ENCODE data around the gene CPT1A. TPM values are rescaled to one million over a fixed set of nuclear protein-coding genes. Genes with fewer than 3 reads are reported as not detected.

The CPT1A gene
- total RNA-seq, 1 experiment from 2014 or later = 36.3 TPM

DNA sequence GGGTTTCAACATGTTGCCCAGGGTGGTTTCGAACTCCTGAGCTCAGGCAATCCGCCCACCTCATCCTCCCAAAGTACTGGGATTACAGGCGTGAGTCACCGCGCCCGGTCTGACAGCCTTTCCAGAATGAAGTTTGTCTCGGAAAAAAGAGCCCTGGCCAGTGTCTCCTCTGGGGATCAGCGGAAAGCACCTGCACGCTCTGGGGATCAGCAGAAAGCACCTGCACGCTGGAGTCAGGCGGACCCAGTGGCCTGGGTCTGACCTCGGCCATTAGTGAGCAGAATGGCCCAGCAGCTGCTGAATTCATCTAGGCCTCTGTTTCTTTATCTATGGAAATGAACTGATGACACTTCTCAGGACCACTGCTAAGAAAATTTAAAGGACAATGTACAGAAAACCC is 79.9 kb downstream of the CPT1A start:
- Histone ChIP-seq H3K27ac (peak overlapping the region; percentile 88), H3K9me3 (ENCODE audit: insufficient read depth, low read depth) (no peaks in the 10 kb centered on the region), H2AFZ (no peak overlapping the region), H3F3A (ENCODE audit: insufficient read depth, low read depth) (peaks cover 24% of the 10 kb centered on the region), H3K27me3 (ENCODE audit: insufficient read depth, low read depth) (no peaks in the 10 kb centered on the region), H3K4me1 (replicated peaks; ENCODE audit: insufficient read depth) (peaks cover 23% of the 10 kb centered on the region), H3K9me2 (ENCODE audit: insufficient read depth) (no peaks in the 10 kb centered on the region), H3K4me2 (no peak overlapping the region; the same call in 1 of the 2 replicates), H4K20me1 (ENCODE audit: insufficient read depth) (no peaks in the 10 kb centered on the region), H3K79me2 (ENCODE audit: low read depth) (no peaks in the 10 kb centered on the region), H3K4me3 (no peak overlapping the region), H3K36me3 (ENCODE audit: low read depth) (no peaks in the 10 kb centered on the region; the same call in none of the 2 replicates)
- no peak for DNase-seq
- no TSS peak for BruUV-seq (replicated peaks)
- TF ChIP-seq EZH2 (IDR thresholded peaks at IDR 0.05; ENCODE audit: low read depth) = no peak
- TF ChIP-seq, protein P1, sequence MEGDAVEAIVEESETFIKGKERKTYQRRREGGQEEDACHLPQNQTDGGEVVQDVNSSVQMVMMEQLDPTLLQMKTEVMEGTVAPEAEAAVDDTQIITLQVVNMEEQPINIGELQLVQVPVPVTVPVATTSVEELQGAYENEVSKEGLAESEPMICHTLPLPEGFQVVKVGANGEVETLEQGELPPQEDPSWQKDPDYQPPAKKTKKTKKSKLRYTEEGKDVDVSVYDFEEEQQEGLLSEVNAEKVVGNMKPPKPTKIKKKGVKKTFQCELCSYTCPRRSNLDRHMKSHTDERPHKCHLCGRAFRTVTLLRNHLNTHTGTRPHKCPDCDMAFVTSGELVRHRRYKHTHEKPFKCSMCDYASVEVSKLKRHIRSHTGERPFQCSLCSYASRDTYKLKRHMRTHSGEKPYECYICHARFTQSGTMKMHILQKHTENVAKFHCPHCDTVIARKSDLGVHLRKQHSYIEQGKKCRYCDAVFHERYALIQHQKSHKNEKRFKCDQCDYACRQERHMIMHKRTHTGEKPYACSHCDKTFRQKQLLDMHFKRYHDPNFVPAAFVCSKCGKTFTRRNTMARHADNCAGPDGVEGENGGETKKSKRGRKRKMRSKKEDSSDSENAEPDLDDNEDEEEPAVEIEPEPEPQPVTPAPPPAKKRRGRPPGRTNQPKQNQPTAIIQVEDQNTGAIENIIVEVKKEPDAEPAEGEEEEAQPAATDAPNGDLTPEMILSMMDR (conservative IDR thresholded peaks at IDR 0.05) = no peak
- ChIA-PET POLR2A (ENCODE audit: unreplicated experiment) (interaction anchor here (0.7 kb wide), 1 partner anchor 164 kb away, joined by 3 read pairs; no protein-coding TSS in a partner anchor), CTCF (interaction anchor here (0.6 kb wide), 1 partner anchor 1046 kb away, joined by 4 read pairs; no protein-coding TSS in a partner anchor)
- intact Hi-C loops (cut with micrococcal nuclease; ENCODE audit: unreplicated experiment) = loop anchor here (5.0 kb wide), 1 partner anchor 326 kb away; no protein-coding TSS in a partner anchor

DNA sequence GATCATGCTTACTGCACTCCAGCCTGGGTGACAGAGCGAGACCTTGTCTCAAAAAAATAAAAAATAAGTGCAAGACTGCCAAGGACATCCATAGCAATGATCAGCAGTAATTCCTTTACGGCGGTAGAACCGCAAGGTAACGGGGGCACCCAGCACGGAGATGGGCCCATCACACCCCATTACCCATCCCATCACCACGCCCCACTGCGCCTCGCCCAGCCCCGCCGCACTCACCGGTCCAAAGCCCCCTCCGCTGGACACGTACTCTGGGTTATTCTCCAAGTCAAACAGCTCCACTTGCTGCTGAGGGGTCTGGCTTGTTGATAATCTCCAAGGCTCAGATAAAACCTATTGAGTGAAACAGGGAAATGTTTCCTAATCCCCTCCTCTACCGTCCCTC is 81.7 kb downstream of the CPT1A start:
- BruUV-seq (replicated peaks) = no TSS peak
- Histone ChIP-seq H3F3A (ENCODE audit: insufficient read depth, low read depth) (peaks cover 24% of the 10 kb centered on the region), H3K36me3 (ENCODE audit: low read depth) (no peaks in the 10 kb centered on the region; the same call in none of the 2 replicates), H3K79me2 (ENCODE audit: low read depth) (no peaks in the 10 kb centered on the region), H3K9me3 (ENCODE audit: insufficient read depth, low read depth) (no peaks in the 10 kb centered on the region), H2AFZ (no peak overlapping the region), H3K9me2 (ENCODE audit: insufficient read depth) (no peaks in the 10 kb centered on the region), H3K27me3 (ENCODE audit: insufficient read depth, low read depth) (no peaks in the 10 kb centered on the region), H3K4me3 (no peak overlapping the region), H4K20me1 (ENCODE audit: insufficient read depth) (no peaks in the 10 kb centered on the region), H3K27ac (no peak overlapping the region), H3K4me2 (no peak overlapping the region), H3K4me1 (replicated peaks; ENCODE audit: insufficient read depth) (peaks cover 23% of the 10 kb centered on the region)
- intact Hi-C loops (cut with micrococcal nuclease; ENCODE audit: unreplicated experiment) = loop anchor here (5.0 kb wide), 1 partner anchor 327 kb away; no protein-coding TSS in a partner anchor
- ChIA-PET CTCF (no interaction called here), POLR2A (ENCODE audit: unreplicated experiment) (no interaction called here)
- TF ChIP-seq, protein P1 (conservative IDR thresholded peaks at IDR 0.05) = no peak
- TF ChIP-seq EZH2 (IDR thresholded peaks at IDR 0.05; ENCODE audit: low read depth) = no peak
- no peak for DNase-seq

DNA sequence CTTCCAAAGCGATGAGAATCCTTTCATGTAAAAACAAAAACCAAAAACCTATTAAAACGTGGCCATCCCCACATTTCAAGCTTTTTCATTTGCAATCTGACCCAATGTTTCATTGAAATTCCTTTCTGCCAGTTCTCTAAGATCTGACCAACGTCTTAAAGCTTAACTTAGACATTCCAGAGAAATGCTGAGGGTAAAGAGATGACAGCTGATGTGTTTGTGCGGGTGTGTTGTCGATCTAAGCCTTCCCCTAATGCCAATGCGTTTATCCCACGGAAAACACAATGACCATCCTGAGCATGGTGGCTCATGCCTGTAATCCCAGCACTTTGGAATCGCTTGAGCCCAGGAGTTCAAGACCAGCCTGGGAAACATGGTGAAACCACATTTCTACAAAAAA is 84.0 kb downstream of the CPT1A start:
- intact Hi-C loops (cut with micrococcal nuclease; ENCODE audit: unreplicated experiment) = no loop called here

More for the DNA sequence above, 84.0 kb downstream of the CPT1A start:
- Histone ChIP-seq H3K4me2 (no peak overlapping the region), H4K20me1 (ENCODE audit: insufficient read depth) (no peaks in the 10 kb centered on the region), H3K36me3 (ENCODE audit: low read depth) (no peaks in the 10 kb centered on the region; the same call in none of the 2 replicates), H3K4me3 (no peak overlapping the region), H3K4me1 (replicated peaks; ENCODE audit: insufficient read depth) (peaks cover 10% of the 10 kb centered on the region), H3K9me3 (ENCODE audit: insufficient read depth, low read depth) (no peaks in the 10 kb centered on the region), H3K79me2 (ENCODE audit: low read depth) (no peaks in the 10 kb centered on the region), H3K27ac (no peak overlapping the region), H3K27me3 (ENCODE audit: insufficient read depth, low read depth) (no peaks in the 10 kb centered on the region), H3K9me2 (ENCODE audit: insufficient read depth) (no peaks in the 10 kb centered on the region), H2AFZ (no peak overlapping the region), H3F3A (ENCODE audit: insufficient read depth, low read depth) (peaks cover 18% of the 10 kb centered on the region)
- BruUV-seq (replicated peaks) = no TSS peak
- ChIA-PET POLR2A (ENCODE audit: unreplicated experiment) (no interaction called here), CTCF (no interaction called here)
- TF ChIP-seq EZH2 (IDR thresholded peaks at IDR 0.05; ENCODE audit: low read depth) = no peak
- TF ChIP-seq, protein P1 (conservative IDR thresholded peaks at IDR 0.05) = no peak
- no peak for DNase-seq

Measured in PC-9 (cell line).